Left hindlimb (tissue), 1 donor: ENCODE results near the gene DHX29.
A peak's percentile ranks its signal among the peaks of the same experiment; 100 is the strongest.

Source experiments
- DNase-seq: peaks from one replicate; pipeline ENCODE4 v3.0.0-alpha.2; 2018

DHX29 gene

GRCh38 chr5:55231029-55231918, 76.2 kb downstream of the DHX29 start:
- DNase-seq, result no peak

GRCh38 chr5:55230086-55230629, 77.3 kb downstream of the DHX29 start:
- DNase-seq, result no peak

DNA sequence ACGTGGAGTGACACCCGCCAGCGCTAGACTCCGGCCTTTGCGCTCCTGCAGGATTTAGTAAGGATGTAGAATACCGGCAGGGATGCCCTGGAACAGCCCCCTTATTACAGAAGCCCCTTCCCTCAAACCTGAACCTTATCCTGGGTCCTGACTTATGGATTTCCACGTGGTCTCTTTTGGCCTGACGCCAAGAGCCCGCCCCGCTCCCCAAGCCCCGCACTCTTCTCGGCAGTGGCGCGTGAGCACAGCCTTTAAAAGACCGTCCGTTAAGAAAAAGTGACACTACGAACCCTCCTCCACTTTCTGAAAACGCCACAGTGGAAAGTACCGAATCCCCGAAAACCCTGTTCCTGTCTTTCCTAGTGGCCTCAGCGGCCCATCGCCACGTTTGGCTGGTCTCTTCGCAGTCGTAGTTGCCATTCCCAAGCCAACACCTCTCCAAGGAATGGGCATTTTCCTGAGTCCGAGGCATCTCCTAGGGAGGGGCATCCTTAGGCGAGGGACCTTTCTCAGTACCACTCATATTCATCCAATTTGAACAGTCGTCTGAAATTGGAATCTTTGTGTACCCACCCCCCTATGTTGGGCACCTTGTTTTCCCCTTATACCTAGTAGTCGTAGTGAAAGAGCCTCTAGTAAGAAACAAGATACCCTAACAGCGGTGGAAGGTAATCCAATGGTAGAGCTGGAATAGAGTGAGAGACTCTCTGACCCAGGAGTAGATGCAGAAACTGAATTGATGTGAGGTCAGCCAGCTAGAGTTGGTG, 79.6 kb downstream of the DHX29 start:
- no peak for DNase-seq

GRCh38 chr5:55226934-55227663, 80.4 kb downstream of the DHX29 start, which contains the start of gene MCIDAS:
Gene MCIDAS (minus strand): TSS chr5:55227315. CDS start chr5:55227138, 177 bp downstream.
- DNase-seq, result peak; percentile 50

DNA sequence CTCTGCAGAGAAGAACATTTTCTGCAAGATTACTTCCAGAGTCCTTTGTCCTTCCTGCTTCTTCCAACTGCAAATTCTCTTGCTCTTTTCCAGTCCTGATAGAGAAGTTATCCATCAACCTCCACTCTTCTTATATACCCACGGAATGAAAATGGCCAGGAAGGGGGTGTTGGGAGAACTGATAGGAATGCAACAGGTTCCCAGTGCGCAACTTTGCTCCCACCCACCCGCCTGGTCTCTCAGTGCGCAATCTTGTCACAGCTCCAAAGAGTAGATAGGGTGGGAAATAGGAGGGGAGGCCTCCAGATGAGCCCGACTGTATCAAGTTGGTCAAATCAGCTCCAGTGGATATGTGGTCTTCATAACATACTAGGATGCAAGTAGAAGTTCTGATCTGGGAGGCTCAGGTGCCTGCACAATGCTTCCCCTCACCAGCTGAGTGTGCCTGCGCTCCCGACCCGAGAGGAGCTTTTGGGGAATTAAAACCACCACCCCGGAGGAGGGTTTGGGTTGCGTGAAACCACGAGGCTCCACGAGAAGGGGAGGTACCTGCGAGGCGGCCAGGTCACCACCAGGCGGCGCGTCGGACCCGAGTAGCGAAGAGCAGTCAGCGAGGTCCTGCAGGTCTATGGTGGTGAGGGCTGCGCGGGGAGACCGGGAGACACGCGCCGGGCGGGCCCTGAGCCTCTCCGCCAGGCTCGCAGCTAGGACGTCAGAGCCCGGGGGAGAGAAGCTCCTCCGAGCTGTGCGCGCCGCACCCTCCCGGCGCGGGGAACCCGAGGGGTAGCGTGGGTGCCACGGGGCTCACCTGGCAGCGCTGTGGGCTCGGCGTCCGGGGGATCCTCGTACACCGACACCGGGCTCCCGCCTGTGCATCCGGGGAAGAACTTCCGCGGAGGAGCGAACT, 81.2 kb downstream of the DHX29 start:
- peak; percentile 73 for DNase-seq

DNA sequence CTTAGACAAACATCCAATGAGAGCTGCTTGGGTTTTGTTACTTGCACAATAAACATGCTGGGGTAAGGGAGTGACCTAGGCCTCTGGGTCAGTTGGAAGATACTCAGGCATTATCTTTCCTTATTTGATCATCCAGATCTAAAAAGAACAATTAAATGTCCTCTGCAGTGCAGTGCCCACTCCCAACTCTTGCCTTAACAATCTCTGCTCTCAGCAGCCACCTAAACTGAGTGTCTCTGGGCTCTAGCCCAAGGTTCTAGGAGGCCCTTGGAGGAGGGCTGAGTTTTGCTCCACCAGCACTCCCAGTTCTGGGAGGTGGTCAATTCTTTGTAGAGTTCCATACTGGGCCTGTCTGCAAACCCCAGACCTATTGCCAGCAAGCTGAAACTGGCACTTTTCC, 82.1 kb downstream of the DHX29 start:
- DNase-seq, result no peak

DNA sequence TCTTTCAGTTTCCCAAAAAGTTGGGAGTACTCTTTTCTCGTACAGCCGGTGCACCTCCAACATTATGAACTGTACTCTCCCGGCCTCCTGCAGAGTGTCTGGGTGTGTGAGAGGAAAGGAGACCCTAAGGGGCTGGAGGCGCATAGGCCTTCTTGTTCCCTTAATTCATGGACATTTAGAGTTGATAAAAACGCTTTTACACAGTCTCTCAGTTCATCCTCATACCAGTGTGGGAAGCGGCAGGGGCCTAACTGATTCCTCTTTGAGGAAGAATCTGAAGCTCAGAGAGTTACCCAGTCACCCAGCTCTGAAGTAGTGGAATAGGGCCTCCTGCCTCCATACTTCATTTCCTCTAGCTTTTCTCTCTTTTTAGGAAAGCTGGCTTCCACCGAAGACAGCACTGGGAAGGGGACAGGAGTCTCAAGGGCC, 83.7 kb downstream of the DHX29 start:
- DNase-seq, result no peak

DNA sequence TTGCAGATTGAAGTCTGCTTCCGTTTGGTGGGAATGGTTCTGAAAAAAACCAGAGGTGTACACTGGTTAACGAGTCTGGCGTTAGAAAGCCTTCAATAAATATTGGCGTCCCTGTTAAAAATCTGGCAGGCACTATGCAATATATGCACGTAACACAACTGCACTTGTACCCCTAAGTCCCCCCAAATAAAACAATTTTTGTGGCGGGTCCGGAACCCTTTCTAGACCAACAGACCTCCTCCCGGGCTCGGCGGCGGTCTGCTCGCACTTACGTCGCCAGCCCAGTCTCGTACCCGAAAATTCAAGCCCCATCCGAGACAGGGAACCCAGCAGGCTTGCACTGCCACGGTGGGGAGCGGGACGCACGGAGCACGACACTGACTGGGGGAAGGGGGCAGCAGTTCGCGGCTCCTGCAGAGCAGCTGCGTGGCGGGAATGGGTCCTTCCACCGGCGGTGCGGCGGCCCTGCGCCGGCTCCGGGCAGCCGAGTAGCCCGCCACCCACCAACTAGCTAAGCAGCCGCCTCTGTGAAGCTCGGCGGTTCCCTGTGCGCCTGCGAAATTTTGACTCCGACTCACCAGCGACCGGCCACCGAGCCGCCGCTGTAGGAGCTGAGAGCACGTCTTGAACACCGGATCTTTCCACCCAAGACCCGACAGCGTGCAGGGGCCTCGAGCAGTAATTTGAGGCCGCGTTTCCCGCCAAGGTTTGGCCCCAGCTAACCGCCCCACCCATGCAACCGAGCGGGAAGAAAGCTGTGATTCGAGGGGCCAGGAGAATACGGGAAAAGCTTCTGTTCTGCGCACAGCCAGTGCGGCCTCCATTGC, 84.3 kb downstream of the DHX29 start:
- no peak for DNase-seq

GRCh38 chr5:55222092-55222984, 85.2 kb downstream of the DHX29 start:
- DNase-seq, result no peak

DNA sequence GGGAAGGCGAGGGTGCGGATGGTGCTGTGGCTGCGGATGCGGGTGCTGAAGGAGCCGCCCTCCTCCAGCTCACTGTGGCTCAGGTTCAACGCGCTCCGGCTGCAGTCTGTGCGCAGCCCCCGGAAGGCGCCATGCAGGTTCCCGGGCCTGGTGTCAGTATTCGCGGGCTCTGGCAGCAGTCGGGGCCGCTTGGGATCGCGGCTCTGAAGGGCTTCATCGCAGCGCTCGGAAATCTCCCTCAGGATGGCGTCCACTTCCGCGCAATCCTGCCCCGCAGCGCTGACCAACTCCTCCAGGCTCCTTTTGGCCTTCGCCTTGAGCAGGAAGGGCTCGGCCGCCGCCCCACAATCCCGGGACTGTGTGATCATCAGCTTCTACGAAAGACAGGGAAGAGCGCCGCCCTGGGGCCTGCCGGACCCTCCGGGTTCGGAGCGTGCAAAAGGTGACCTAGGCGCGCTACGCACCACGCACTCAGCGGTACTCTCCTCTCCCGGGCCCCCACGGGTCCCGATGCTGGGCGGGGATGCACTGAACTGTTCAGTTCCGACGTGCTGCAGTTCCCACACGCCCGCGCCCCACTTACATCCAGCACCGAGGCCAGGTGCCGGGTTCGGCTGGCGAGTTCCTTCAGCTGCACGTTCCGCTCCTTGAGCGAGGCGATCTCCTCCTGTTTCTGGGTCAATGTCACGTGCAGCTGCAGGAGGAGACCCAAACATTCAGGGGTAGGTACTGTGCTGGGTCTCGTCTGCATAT, 86.9 kb downstream of the DHX29 start:
- no peak for DNase-seq

GRCh38 chr5:55219770-55220169, 87.7 kb downstream of the DHX29 start:
- no peak for DNase-seq

GRCh38 chr5:55218967-55219366, 88.5 kb downstream of the DHX29 start:
- no peak for DNase-seq

GRCh38 chr5:55211184-55211874, 96.2 kb downstream of the DHX29 start:
- DNase-seq, result no peak
